Smooth muscle cell (in vitro differentiated cells): ENCODE results near the gene FBLN1. TPM values are rescaled to one million over a fixed set of nuclear protein-coding genes. Genes with fewer than 3 reads are reported as not detected.
"Not testable (repeated sequence)": the region's sequence is repeated elsewhere in the genome, so short reads cannot be mapped to it uniquely, and the experiment has no call there.

Experiments
- DNase-seq: peaks from one replicate; lab custom pipeline; 2025; ENCODE audit not compliant: unreplicated experiment; lab: John Stamatoyannopoulos, UW
- H2AFZ ChIP-seq: fragments of 200-600 bp; sonication (generic); 2 replicates; pipeline ENCODE4 v1.6.0; 2016; ENCODE audit warnings: antibody characterized with exemption, low read depth, mild to moderate bottlenecking
- H3F3A ChIP-seq: fragments of 200-600 bp; sonication (generic); 2 replicates; pipeline ENCODE4 v1.6.0; 2017; ENCODE audit warnings: antibody characterized with exemption, low read depth
- H3K27ac ChIP-seq: fragments of 200-600 bp; sonication (generic); 2 replicates; pipeline ENCODE4 v1.5.1; 2016; ENCODE audit warnings: low read depth, mild to moderate bottlenecking
- H3K27me3 ChIP-seq: fragments of 200-600 bp; sonication (generic); 2 replicates; pipeline ENCODE4 v1.6.1; 2016; ENCODE audit warnings: low read depth, mild to moderate bottlenecking
- H3K36me3 ChIP-seq: fragments of 200-600 bp; sonication (generic); 2 replicates; pipeline ENCODE4 v1.5.1; 2016; ENCODE audit warnings: low read depth
- H3K4me1 ChIP-seq: fragments of 200-600 bp; sonication (generic); 2 replicates; pipeline ENCODE4 v1.5.1; 2016; ENCODE audit warnings: low read depth
- H3K4me2 ChIP-seq: fragments of 200-600 bp; sonication (generic); 2 replicates; pipeline ENCODE4 v1.6.0; 2016; ENCODE audit warnings: mild to moderate bottlenecking
- H3K4me3 ChIP-seq: fragments of 200-600 bp; sonication (generic); 2 replicates; pipeline ENCODE4 v1.5.1; 2016; ENCODE audit warnings: mild to moderate bottlenecking
- H3K79me2 ChIP-seq: fragments of 200-600 bp; sonication (generic); 2 replicates; pipeline ENCODE4 v1.6.0; 2016; ENCODE audit warnings: low read depth, mild to moderate bottlenecking
- H3K9ac ChIP-seq: fragments of 200-600 bp; sonication (generic); 2 replicates; pipeline ENCODE4 v1.6.0; 2016; ENCODE audit warnings: low read depth
- H3K9me3 ChIP-seq: fragments of 200-600 bp; sonication (generic); replicated peaks from 2 replicates; pipeline ENCODE4 v1.5.1; 2016; ENCODE audit warnings: low read depth
- H4K20me1 ChIP-seq: fragments of 200-600 bp; sonication (generic); 2 replicates; pipeline ENCODE4 v1.6.0; 2016; ENCODE audit warnings: low read depth
- CTCF ChIP-seq: fragments of 200-600 bp; sonication (generic); IDR thresholded peaks from 2 replicates; pipeline ENCODE4 v1.5.1; 2017; ENCODE audit warnings: borderline replicate concordance, mild to moderate bottlenecking, antibody characterized with exemption; ENCODE audit not compliant: insufficient read depth, poor library complexity, severe bottlenecking
- WGBS: methylation state at CpG from one replicate; pipeline ENCODE4 v1.1.7; 2016; ENCODE audit warnings: low lambda C conversion rate; 5-methylcytosine and 5-hydroxymethylcytosine counted together
- polyA plus RNA-seq: library from polyadenylated mRNA; unstranded; fragments of >200 nt; fragmentation: Nextera tagmentation; extraction: Ambion mirVana; gene quantifications from 2 replicates; pipeline ENCODE4 v1.2.1, GENCODE V29; 2016
- total RNA-seq: library from RNA; depleted of rRNA; stranded (reverse); fragments of >200 nt; gene quantifications from 2 replicates; pipeline ENCODE4 v1.2.3, GENCODE V29; 2014

Gene FBLN1
- total and polyA plus RNA-seq, 2 experiments from 2014 or later = 90.9 to 296 TPM

GRCh38 chr22:45533703-45534102, 31.0 kb downstream of the FBLN1 start:
- Histone ChIP-seq H4K20me1 (peaks cover 3% of the 10 kb centered on the region), H3K9me3 (no peaks in the 10 kb centered on the region), H3K4me3 (no peak overlapping the region), H3F3A (peaks cover 34% of the 10 kb centered on the region), H3K27me3 (no peaks in the 10 kb centered on the region), H3K9ac (no peak overlapping the region), H3K27ac (no peak overlapping the region), H3K4me1 (peaks cover 20% of the 10 kb centered on the region), H3K79me2 (no peaks in the 10 kb centered on the region), H3K36me3 (no peaks in the 10 kb centered on the region), H2AFZ (no peak overlapping the region), H3K4me2 (no peak overlapping the region)
- TF ChIP-seq CTCF = no peak
- WGBS = 96% methylated on average over 17 of the region's 17 CpGs
- DNase-seq = no peak

DNA sequence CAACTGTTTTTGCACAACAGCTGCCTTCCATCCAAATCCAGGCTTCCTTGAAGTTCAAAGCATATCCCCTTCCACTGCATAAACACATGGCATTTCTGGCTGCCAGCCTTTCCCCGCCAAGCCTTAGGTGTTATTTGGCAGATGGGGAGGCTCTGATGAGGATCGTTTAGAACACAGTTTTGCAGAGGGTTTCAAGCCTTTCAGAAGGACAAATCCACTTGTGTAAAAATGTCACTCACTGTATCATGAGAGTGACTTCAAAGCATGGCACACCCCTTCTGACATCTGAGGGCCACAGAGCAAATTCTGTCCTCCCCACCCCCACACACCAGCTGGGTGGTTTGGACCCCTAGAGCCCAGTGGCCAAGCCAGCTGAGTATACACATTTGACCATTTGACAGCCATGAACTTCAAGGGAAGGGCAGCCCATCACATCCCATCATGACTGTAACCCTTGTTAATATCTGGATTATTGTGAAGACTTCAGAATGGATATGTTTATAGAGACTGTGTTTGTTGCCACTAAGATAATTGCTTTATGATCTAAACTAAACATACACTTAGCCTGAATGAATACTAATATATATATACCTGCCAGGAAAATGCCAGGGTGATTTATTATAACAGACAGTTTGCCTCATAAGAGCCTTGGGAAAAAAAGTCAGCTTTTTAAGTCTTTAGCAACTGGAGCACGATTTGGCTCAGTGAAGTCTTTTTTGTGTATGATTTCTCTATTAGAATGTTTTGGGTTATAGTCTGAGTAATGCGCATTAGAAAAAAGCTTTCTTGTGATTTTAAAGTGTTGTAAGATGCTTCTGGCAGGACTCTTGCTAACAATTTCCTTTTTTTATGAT, 31.9 kb downstream of the FBLN1 start:
- H3K36me3 ChIP-seq = no peaks in the 10 kb centered on the region
- H3K9ac ChIP-seq = no peak overlapping the region
- H3K4me3 ChIP-seq = no peak overlapping the region
- no peak overlapping the region for H3K27ac ChIP-seq
- TF ChIP-seq CTCF = no peak
- WGBS = 56% methylated on average over 4 of the region's 4 CpGs
- H4K20me1 ChIP-seq = peaks cover 3% of the 10 kb centered on the region
- no peak for DNase-seq
- H3K4me1 ChIP-seq = peaks cover 21% of the 10 kb centered on the region
- H3K4me2 ChIP-seq = no peak overlapping the region
- no peak overlapping the region for H2AFZ ChIP-seq
- no peaks in the 10 kb centered on the region for H3K9me3 ChIP-seq
- no peaks in the 10 kb centered on the region for H3K27me3 ChIP-seq
- peaks cover 34% of the 10 kb centered on the region for H3F3A ChIP-seq
- H3K79me2 ChIP-seq = no peaks in the 10 kb centered on the region

DNA sequence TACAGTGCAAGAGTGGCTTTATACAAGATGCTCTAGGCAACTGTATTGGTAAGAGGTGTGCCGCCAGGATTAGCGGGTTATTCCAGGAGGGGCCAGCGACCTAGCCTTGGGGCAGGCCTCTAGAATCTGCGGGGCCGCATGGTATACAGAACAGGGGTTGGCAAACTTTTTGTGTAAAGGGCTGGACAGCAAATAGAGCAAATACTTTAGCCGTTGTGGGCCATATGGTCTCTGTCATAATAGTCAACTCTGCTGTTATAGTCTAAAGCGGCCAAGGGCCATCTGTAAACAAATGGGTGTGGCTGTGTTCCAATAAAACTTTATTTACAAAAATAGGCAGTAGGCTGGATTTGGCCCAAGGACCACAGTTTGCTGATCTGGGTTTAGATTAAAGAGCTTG, 32.6 kb downstream of the FBLN1 start:
- DNase-seq = no peak
- Histone ChIP-seq H4K20me1 (peaks cover 1% of the 10 kb centered on the region), H3K9me3 (no peaks in the 10 kb centered on the region), H3K36me3 (no peaks in the 10 kb centered on the region), H3K79me2 (no peaks in the 10 kb centered on the region), H3K4me3 (no peak overlapping the region), H3K27ac (no peak overlapping the region), H3K4me1 (peaks cover 18% of the 10 kb centered on the region), H3F3A (peaks cover 30% of the 10 kb centered on the region), H3K9ac (no peak overlapping the region), H3K4me2 (no peak overlapping the region), H2AFZ (no peak overlapping the region), H3K27me3 (no peaks in the 10 kb centered on the region)
- TF ChIP-seq CTCF = no peak
- 80% methylated on average over 7 of the region's 7 CpGs for WGBS

DNA sequence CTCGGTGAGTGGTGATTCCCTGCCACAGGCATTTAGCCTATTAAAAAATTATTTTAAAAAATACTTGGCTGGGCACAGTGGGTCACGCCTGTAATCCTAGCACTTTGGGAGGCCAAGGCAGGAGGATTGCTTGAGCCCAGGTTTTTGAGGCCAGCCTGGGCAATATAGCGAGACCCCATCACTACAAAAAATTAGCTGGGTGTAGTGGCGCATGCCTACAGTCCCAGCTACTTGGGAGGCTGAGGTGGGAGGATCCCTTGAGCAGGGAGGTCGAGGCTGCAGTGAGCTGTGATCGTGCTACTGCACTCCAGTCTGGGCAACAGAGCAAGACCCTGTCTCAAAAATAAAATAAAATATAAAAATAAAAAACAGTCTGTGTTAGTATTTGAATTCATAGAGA, 33.2 kb downstream of the FBLN1 start:
- H3K36me3 ChIP-seq, H3K9ac ChIP-seq, H3K79me2 ChIP-seq, H3K4me2 ChIP-seq, H4K20me1 ChIP-seq, H3K27ac ChIP-seq, H3K9me3 ChIP-seq, H3K4me3 ChIP-seq, DNase-seq, H2AFZ ChIP-seq, H3K27me3 ChIP-seq: not testable (repeated sequence)
- H3F3A ChIP-seq = peaks cover 25% of the 10 kb centered on the region
- 93% methylated on average over 6 of the region's 6 CpGs for WGBS
- H3K4me1 ChIP-seq = peaks cover 12% of the 10 kb centered on the region
